ENCODE data around the gene TAF1L. TPM values are rescaled to one million over a fixed set of nuclear protein-coding genes. Genes with fewer than 3 reads are reported as not detected.
A peak's percentile ranks its signal among the peaks of the same experiment; 100 is the strongest.

The TAF1L gene
- total RNA-seq, 6 experiments from 2014 or later = not detected

DNA sequence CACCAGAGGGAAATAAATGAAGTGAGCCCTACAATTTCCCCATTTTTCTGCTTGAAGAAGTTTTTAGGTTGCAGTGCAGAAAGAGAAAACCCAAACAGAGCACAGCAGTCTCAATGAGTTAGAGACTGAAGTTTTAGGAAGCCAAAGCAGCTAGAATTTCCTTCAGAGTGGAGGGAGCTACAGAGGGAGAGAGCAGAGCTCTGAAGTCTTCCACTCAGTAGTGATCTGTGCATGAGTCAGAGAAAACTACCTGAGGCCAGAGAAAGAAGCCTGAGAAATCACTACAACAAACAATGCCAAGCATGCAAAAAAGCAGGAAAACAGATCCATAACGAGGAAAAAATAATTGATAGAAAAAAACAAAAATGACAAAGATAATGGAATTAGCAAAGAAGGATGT is 44.6 kb downstream of the TAF1L start:
- no peak for TF ChIP-seq POLR2A (IDR thresholded peaks at IDR 0.05)
- TF ChIP-seq, protein P1, sequence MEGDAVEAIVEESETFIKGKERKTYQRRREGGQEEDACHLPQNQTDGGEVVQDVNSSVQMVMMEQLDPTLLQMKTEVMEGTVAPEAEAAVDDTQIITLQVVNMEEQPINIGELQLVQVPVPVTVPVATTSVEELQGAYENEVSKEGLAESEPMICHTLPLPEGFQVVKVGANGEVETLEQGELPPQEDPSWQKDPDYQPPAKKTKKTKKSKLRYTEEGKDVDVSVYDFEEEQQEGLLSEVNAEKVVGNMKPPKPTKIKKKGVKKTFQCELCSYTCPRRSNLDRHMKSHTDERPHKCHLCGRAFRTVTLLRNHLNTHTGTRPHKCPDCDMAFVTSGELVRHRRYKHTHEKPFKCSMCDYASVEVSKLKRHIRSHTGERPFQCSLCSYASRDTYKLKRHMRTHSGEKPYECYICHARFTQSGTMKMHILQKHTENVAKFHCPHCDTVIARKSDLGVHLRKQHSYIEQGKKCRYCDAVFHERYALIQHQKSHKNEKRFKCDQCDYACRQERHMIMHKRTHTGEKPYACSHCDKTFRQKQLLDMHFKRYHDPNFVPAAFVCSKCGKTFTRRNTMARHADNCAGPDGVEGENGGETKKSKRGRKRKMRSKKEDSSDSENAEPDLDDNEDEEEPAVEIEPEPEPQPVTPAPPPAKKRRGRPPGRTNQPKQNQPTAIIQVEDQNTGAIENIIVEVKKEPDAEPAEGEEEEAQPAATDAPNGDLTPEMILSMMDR (IDR thresholded peaks at IDR 0.05) = no peak
- H3K4me3 ChIP-seq = no peak overlapping the region
- ATAC-seq (no peak), DNase-seq (no peak)
- peaks cover 0 to 5% (median under 1%) of the 10 kb centered on the region in 4 donors for H3K4me1 ChIP-seq
- intact Hi-C loops (cut with DNase I) = no loop called here
- no peak overlapping the region for H3K27ac ChIP-seq
- WGBS (ENCODE audit: insufficient coverage, low coverage, low lambda C conversion rate, missing lambda C conversion rate) = 11% methylated on average over 1 of the region's 1 CpG
- no peaks in the 10 kb centered on the region for H3K27me3 ChIP-seq
- no peaks in the 10 kb centered on the region for H3K9me3 ChIP-seq
- no peaks in the 10 kb centered on the region for H3K36me3 ChIP-seq

DNA sequence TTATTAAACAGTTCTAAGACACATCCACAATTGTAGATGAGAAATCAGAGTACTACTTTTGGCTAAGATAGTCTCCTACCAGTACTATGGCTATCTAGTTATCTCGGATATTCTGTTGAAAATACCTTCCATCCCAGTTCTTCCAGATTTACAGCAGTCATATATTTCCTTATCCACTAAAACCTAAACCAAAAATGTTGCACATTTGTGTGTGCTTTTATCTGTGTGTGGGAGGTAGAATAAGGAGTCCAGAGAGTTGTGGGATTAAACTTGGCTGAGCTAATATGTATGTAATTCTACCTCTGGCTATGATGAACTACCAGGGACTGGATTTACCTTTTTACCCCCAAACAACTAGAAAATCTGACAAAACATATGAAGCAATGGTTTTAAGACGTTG is 45.0 kb downstream of the TAF1L start:
- intact Hi-C loops (cut with DNase I) = no loop called here
- WGBS (ENCODE audit: insufficient coverage, low coverage, low lambda C conversion rate, missing lambda C conversion rate) = 39% methylated on average over 2 of the region's 2 CpGs

DNA sequence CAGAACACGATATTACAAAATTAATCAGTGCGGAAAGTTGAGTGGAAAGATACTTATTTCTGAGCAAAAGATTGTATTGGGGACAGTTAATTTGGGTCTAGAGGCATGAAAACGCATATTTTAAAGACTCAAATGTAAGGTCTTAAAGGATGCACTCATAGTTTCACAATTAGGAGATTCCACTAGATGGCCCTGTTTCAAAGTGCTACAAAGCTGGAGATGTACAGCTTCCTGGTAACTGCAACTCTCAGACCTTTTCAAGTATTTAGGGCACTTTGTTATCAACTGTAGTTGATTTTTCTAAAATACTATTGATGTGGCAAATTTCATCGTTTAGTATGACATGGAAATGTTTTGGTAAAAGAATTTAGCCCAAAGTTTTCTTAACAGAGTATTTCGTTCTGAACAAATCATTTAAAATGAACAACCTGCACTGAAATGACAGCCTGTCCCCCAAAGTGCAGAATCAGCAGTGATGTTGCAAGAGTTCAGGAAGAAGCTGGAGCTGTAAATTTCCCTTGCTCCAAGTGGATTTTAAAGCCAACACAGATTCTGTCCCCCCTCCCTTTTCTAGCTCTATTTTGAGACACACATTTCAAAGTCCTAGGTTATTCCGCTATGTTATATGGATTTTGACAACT is 46.3 kb downstream of the TAF1L start:
- H3K36me3 ChIP-seq = no peaks in the 10 kb centered on the region
- WGBS (ENCODE audit: insufficient coverage, low coverage, low lambda C conversion rate, missing lambda C conversion rate) = 24% methylated on average over 6 of the region's 6 CpGs
- ATAC-seq = peak; percentile 85 to 96 (median 91)
- no peak overlapping the region for H3K4me3 ChIP-seq
- no peak overlapping the region for H3K27ac ChIP-seq
- peaks cover 0 to 5% (median under 1%) of the 10 kb centered on the region in 4 donors for H3K4me1 ChIP-seq
- no peaks in the 10 kb centered on the region for H3K27me3 ChIP-seq
- no peaks in the 10 kb centered on the region for H3K9me3 ChIP-seq
- no peak for DNase-seq
- intact Hi-C loops (cut with DNase I) = loop anchor here (5.0 to 10.0 kb wide), 2 partner anchors 376 to 383 kb away; no protein-coding TSS in a partner anchor
- no peak for TF ChIP-seq POLR2A (IDR thresholded peaks at IDR 0.05)
- TF ChIP-seq, protein P1 (IDR thresholded peaks at IDR 0.05) = peak; percentile 29 to 59 (median 54)

More for the DNA sequence above, 45.0 kb downstream of the TAF1L start:
- Histone ChIP-seq H3K4me1 (peaks cover 0 to 5% (median under 1%) of the 10 kb centered on the region in 4 donors), H3K36me3 (no peaks in the 10 kb centered on the region), H3K9me3 (no peaks in the 10 kb centered on the region), H3K27ac (no peak overlapping the region), H3K27me3 (no peaks in the 10 kb centered on the region), H3K4me3 (no peak overlapping the region)
- DNase-seq (no peak), ATAC-seq (no peak)
- TF ChIP-seq POLR2A (IDR thresholded peaks at IDR 0.05) = no peak
- TF ChIP-seq, protein P1 (IDR thresholded peaks at IDR 0.05) = no peak

DNA sequence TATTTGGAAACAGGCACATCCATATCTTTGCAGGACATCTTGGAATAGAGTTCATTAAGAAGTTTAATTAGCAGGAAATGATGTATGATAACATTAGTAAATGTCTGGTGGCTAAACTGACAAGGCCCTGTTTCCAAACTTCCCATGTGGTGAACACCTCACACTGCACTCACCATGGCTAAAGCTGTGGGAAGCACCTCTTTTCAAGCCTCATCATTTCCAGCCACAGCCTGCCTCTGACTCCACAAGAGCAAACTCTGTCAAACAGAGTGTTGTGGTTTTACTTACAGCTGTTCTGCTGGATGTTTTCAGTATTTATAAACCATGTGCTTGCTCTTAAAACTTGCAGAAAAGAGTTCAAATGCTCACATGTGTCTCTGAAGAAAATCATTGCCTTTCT is 47.6 kb downstream of the TAF1L start:
- Histone ChIP-seq H3K4me3 (no peak overlapping the region), H3K36me3 (no peaks in the 10 kb centered on the region), H3K27me3 (no peaks in the 10 kb centered on the region), H3K27ac (no peak overlapping the region), H3K4me1 (peaks cover 0 to 5% (median under 1%) of the 10 kb centered on the region in 4 donors), H3K9me3 (no peaks in the 10 kb centered on the region)
- no peak for DNase-seq
- intact Hi-C loops (cut with DNase I) = loop anchor here (5.0 to 10.0 kb wide), 2 partner anchors 377 to 384 kb away; no protein-coding TSS in a partner anchor
- TF ChIP-seq, protein P1 (IDR thresholded peaks at IDR 0.05) = no peak
- TF ChIP-seq POLR2A (IDR thresholded peaks at IDR 0.05) = no peak
- no peak for ATAC-seq

All from right lobe of liver (tissue), 6 donors.